Iris pigment epithelial cell (primary cell): ENCODE results near the gene SAMD3.
A peak's percentile ranks its signal among the peaks of the same experiment; 100 is the strongest.
"Not testable (repeated sequence)": the region's sequence is repeated elsewhere in the genome, so short reads cannot be mapped to it uniquely, and the experiment has no call there.

Experiments
- DNase-seq: peaks from one replicate; pipeline ENCODE4 v3.0.0-alpha.2; 2011; ENCODE audit warnings: low read depth

Gene SAMD3

GRCh38 chr6:130129762-130130246 is 92.9 kb downstream of the SAMD3 start:
- peak; percentile 67 for DNase-seq

GRCh38 chr6:130128326-130128725 is 94.4 kb downstream of the SAMD3 start:
- DNase-seq = no peak

- no peak for DNase-seq
Measured at GRCh38 chr6:130127195-130127594, 95.6 kb downstream of the SAMD3 start.

GRCh38 chr6:130122243-130122642 is 100.5 kb downstream of the SAMD3 start:
- DNase-seq = no peak

- no peak for DNase-seq
Measured at GRCh38 chr6:130120731-130121130, 102.0 kb downstream of the SAMD3 start.

- no peak for DNase-seq
Measured at GRCh38 chr6:130119211-130119610, 103.5 kb downstream of the SAMD3 start.

GRCh38 chr6:130118236-130118635 is 104.5 kb downstream of the SAMD3 start:
- DNase-seq = no peak

- not testable (repeated sequence) for DNase-seq
Measured at GRCh38 chr6:130117187-130117701, 105.5 kb downstream of the SAMD3 start.

GRCh38 chr6:130116273-130116672 is 106.5 kb downstream of the SAMD3 start:
- no peak for DNase-seq

GRCh38 chr6:130115036-130115435 is 107.7 kb downstream of the SAMD3 start:
- no peak for DNase-seq

- DNase-seq = no peak
Measured at GRCh38 chr6:130113201-130113710, 109.5 kb downstream of the SAMD3 start.

- no peak for DNase-seq
Measured at GRCh38 chr6:130111031-130111430, 111.7 kb downstream of the SAMD3 start.

- peak; percentile 15 for DNase-seq
Measured at GRCh38 chr6:130107710-130108109, 115.0 kb downstream of the SAMD3 start.

- no peak for DNase-seq
Measured at GRCh38 chr6:130105996-130106704, 116.6 kb downstream of the SAMD3 start.

- DNase-seq = no peak
Measured at GRCh38 chr6:130099119-130099518, 123.6 kb downstream of the SAMD3 start.

GRCh38 chr6:130098317-130098716 is 124.4 kb downstream of the SAMD3 start:
- DNase-seq = no peak
